Tibial nerve (tissue), 4 donors: ENCODE results near the gene MS4A13.

Experiments used
- EP300 ChIP-seq, 2 donors: sonication (generic); formaldehyde crosslinking; IDR thresholded peaks; one replicate each; pipeline ENCODE4 v1.6.1; 2017; ENCODE audit warnings: antibody characterized with exemption in 2 of 2, mild to moderate bottlenecking in 1 of 2
- POLR2A ChIP-seq, 2 donors: fragments of 450-650 bp; IDR thresholded peaks; one replicate each; pipeline ENCODE4 v1.6.1; 2017; ENCODE audit warnings: antibody characterized with exemption in 2 of 2, mild to moderate bottlenecking in 2 of 2, moderate library complexity in 2 of 2
- TF ChIP-seq, protein P1 (sequence below), 5 experiments: fragments of 200-600 bp in 3 of 5; fragments of 450-650 bp in 2 of 5; sonication (generic) in 3 of 5; IDR thresholded peaks; one replicate each; pipeline ENCODE4 v1.5.1; 2016 to 2019; ENCODE audit warnings: antibody characterized with exemption in 5 of 5, mild to moderate bottlenecking in 3 of 5, moderate library complexity in 2 of 5

DNA sequence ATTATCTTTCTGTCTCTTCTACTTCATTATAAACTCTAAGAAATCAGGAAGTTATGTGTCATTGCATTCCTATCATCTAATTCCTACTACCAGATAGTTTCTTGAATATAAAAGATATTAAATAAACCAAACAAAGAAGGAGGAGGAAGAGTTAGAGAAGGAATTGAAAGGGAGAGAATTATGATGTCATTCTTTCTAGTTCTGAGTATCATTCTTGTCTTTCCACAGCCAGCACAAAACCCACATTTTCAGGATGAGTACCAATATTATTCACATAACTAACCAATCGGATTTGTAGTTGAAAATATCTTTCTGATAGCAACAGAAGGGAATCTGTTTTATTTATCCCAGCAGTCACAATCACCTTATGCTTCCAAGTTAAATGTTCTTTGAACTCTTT is 13.3 kb downstream of the MS4A13 start:
- TF ChIP-seq, protein P1, sequence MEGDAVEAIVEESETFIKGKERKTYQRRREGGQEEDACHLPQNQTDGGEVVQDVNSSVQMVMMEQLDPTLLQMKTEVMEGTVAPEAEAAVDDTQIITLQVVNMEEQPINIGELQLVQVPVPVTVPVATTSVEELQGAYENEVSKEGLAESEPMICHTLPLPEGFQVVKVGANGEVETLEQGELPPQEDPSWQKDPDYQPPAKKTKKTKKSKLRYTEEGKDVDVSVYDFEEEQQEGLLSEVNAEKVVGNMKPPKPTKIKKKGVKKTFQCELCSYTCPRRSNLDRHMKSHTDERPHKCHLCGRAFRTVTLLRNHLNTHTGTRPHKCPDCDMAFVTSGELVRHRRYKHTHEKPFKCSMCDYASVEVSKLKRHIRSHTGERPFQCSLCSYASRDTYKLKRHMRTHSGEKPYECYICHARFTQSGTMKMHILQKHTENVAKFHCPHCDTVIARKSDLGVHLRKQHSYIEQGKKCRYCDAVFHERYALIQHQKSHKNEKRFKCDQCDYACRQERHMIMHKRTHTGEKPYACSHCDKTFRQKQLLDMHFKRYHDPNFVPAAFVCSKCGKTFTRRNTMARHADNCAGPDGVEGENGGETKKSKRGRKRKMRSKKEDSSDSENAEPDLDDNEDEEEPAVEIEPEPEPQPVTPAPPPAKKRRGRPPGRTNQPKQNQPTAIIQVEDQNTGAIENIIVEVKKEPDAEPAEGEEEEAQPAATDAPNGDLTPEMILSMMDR (IDR thresholded peaks at IDR 0.05), result no peak
- no peak for TF ChIP-seq EP300 (IDR thresholded peaks at IDR 0.05)
- TF ChIP-seq POLR2A (IDR thresholded peaks at IDR 0.05), result no peak
